Neuronal stem cell (in vitro differentiated cells): ENCODE data around the gene TAS1R3.
A peak's percentile ranks its signal among the peaks of the same experiment; 100 is the strongest.
"Not testable (repeated sequence)": the region's sequence is repeated elsewhere in the genome, so short reads cannot be mapped to it uniquely, and the experiment has no call there.

Experiments
- DNase-seq: peaks from one replicate; pipeline ENCODE4 v3.0.0-alpha.2; 2013; ENCODE audit warnings: low spot score
- H2AFZ ChIP-seq: one replicate; pipeline ENCODE4 v1.6.1; 2013; ENCODE audit warnings: mild to moderate bottlenecking, low read length, inconsistent platforms
- H2AK5ac ChIP-seq: 2 replicates; pipeline ENCODE4 v1.6.1; 2013; ENCODE audit warnings: low read depth, mild to moderate bottlenecking, inconsistent platforms, low read length, moderate library complexity, mixed read lengths
- H2BK120ac ChIP-seq: 2 replicates; pipeline ENCODE4 v1.6.1; 2013; ENCODE audit warnings: low read depth, mild to moderate bottlenecking, inconsistent platforms, low read length, moderate library complexity, mixed read lengths
- H2BK12ac ChIP-seq: one replicate; pipeline ENCODE4 v1.6.1; 2013; ENCODE audit warnings: low read length, inconsistent platforms
- H2BK15ac ChIP-seq: 2 replicates; pipeline ENCODE4 v1.6.1; 2013; ENCODE audit warnings: mild to moderate bottlenecking, low read length, inconsistent platforms, mixed read lengths
- H2BK5ac ChIP-seq: one replicate; pipeline ENCODE4 v1.6.1; 2013; ENCODE audit warnings: inconsistent platforms, mild to moderate bottlenecking, low read length, moderate library complexity
- H3K14ac ChIP-seq: one replicate; pipeline ENCODE4 v1.6.1; 2013; ENCODE audit warnings: low read length, inconsistent platforms
- H3K18ac ChIP-seq: 2 replicates; pipeline ENCODE4 v1.6.1; 2013; ENCODE audit warnings: low read length, inconsistent platforms
- H3K23ac ChIP-seq: 2 replicates; pipeline ENCODE4 v1.6.1; 2013; ENCODE audit warnings: low read depth, mild to moderate bottlenecking, mixed read lengths, low read length, inconsistent platforms; ENCODE audit not compliant: poor library complexity
- H3K27ac ChIP-seq: replicated peaks from 3 replicates; pipeline ENCODE4 v1.5.1; 2013; ENCODE audit warnings: low read length, inconsistent platforms
- H3K27me3 ChIP-seq, 3 experiments: 2 replicates each; pipeline ENCODE4 v1.6.1; 2013; ENCODE audit warnings: low read length in 3 of 3, mild to moderate bottlenecking in 2 of 3, inconsistent platforms in 1 of 3, low read depth in 1 of 3, mixed read lengths in 1 of 3, moderate library complexity in 1 of 3; ENCODE audit not compliant: control insufficient read depth in 3 of 3, insufficient read depth in 3 of 3
- H3K36me3 ChIP-seq, 2 donors: replicated peaks in 1 of 2; 2 replicates each; pipeline ENCODE4 v1.6.1; 2013; ENCODE audit warnings: low read length in 2 of 2; ENCODE audit not compliant: control insufficient read depth in 2 of 2, insufficient read depth in 2 of 2
- H3K4ac ChIP-seq: 2 replicates; pipeline ENCODE4 v1.6.1; 2013; ENCODE audit warnings: inconsistent platforms, mild to moderate bottlenecking, low read length, moderate library complexity
- H3K4me1 ChIP-seq, 2 donors: 1 replicate in 1 of 2; 2 replicates in 1 of 2; pipeline ENCODE4 v1.6.1; 2013; ENCODE audit warnings: low read length in 2 of 2, low read depth in 1 of 2; ENCODE audit not compliant: control insufficient read depth in 2 of 2, insufficient read depth in 1 of 2
- H3K4me2 ChIP-seq: one replicate; pipeline ENCODE4 v1.6.1; 2013; ENCODE audit warnings: mild to moderate bottlenecking, low read length, inconsistent platforms; ENCODE audit not compliant: insufficient read depth, poor library complexity, severe bottlenecking
- H3K4me3 ChIP-seq, 2 donors: 2 replicates each; pipeline ENCODE4 v1.5.1; 2013; ENCODE audit warnings: low read length in 2 of 2, mild to moderate bottlenecking in 2 of 2, inconsistent platforms in 1 of 2, moderate library complexity in 1 of 2
- H3K79me1 ChIP-seq: one replicate; pipeline ENCODE4 v1.6.1; 2013; ENCODE audit warnings: low read depth, mild to moderate bottlenecking, inconsistent platforms, low read length, moderate library complexity
- H3K9ac ChIP-seq: one replicate; pipeline ENCODE4 v1.6.1; 2013; ENCODE audit warnings: mild to moderate bottlenecking, low read depth, low read length, inconsistent platforms; ENCODE audit not compliant: poor library complexity
- H3K9me3 ChIP-seq, 2 donors: replicated peaks in 1 of 2; 2 replicates each; pipeline versions ENCODE3 to v1.6.1; 2013; ENCODE audit warnings: low read length in 2 of 2, mild to moderate bottlenecking in 2 of 2, inconsistent platforms in 1 of 2, low read depth in 1 of 2, mixed read lengths in 1 of 2, moderate library complexity in 1 of 2; ENCODE audit not compliant: control insufficient read depth in 2 of 2, insufficient read depth in 1 of 2
- H4K8ac ChIP-seq: one replicate; pipeline ENCODE4 v1.6.1; 2013; ENCODE audit warnings: low read depth, mild to moderate bottlenecking, inconsistent platforms, low read length, moderate library complexity
- H4K91ac ChIP-seq: one replicate; pipeline ENCODE4 v1.6.1; 2013; ENCODE audit warnings: low read length, low read depth, mild to moderate bottlenecking, inconsistent platforms; ENCODE audit not compliant: poor library complexity
- WGBS, 2 donors: extraction: QIAGEN DNeasy Blood & Tissue Kit; methylation state at CpG; one replicate each; pipeline ENCODE4 v1.1.7; 2013; ENCODE audit warnings: missing lambda C conversion rate in 2 of 2, mixed read lengths in 1 of 2; ENCODE audit not compliant: insufficient read length in 2 of 2, insufficient replicate concordance in 1 of 2; ENCODE audit errors: extremely low coverage in 2 of 2; 5-methylcytosine and 5-hydroxymethylcytosine counted together

TAS1R3 gene

GRCh38 chr1:1365875-1366698 is 35.0 kb downstream of the TAS1R3 start:
- Histone ChIP-seq H3K79me1 (no peaks in the 10 kb centered on the region), H3K23ac (no peak overlapping the region), H3K36me3 (no peaks in the 10 kb centered on the region), H3K27ac (no peak overlapping the region), H2BK120ac (no peak overlapping the region), H3K4me3 (no peak overlapping the region), H2BK5ac (no peak overlapping the region), H4K8ac (no peak overlapping the region), H3K27me3 (peaks cover 0 to 2% (median 0%) of the 10 kb centered on the region in 3 experiments), H3K4me1 (peaks cover 6 to 10% of the 10 kb centered on the region in 2 donors), H3K18ac (no peak overlapping the region), H3K14ac (no peak overlapping the region), H2BK15ac (no peak overlapping the region), H3K4me2 (no peak overlapping the region), H2BK12ac (no peak overlapping the region), H2AFZ (no peak overlapping the region), H3K9me3 (peaks cover 5 to 14% of the 10 kb centered on the region in 2 donors), H3K4ac (no peak overlapping the region), H2AK5ac (no peak overlapping the region), H3K9ac (no peak overlapping the region), H4K91ac (no peak overlapping the region)
- no peak for DNase-seq
- 100% methylated on average over 5 to 10 of the region's 10 CpGs for WGBS, 2 donors

- no peak overlapping the region for H3K27ac ChIP-seq
- peaks cover 4 to 6% of the 10 kb centered on the region in 2 donors for H3K4me1 ChIP-seq
- H2BK120ac ChIP-seq, result no peak overlapping the region
- H4K91ac ChIP-seq, result no peak overlapping the region
- H2AK5ac ChIP-seq, result no peak overlapping the region
- no peak overlapping the region for H3K4ac ChIP-seq
- peaks cover 0 to 2% (median 0%) of the 10 kb centered on the region in 3 experiments for H3K27me3 ChIP-seq
- peaks cover 0 to 3% of the 10 kb centered on the region in 2 donors for H3K36me3 ChIP-seq
- H2AFZ ChIP-seq, result no peak overlapping the region
- H3K4me2 ChIP-seq, result no peak overlapping the region
- DNase-seq, result no peak
- H3K9me3 ChIP-seq, result peaks cover 5 to 14% of the 10 kb centered on the region in 2 donors
- H3K9ac ChIP-seq, result no peak overlapping the region
- H2BK5ac ChIP-seq, result no peak overlapping the region
- peak overlapping the region in 1 of 2 donors; percentile 16 for H3K4me3 ChIP-seq
- peaks cover 5% of the 10 kb centered on the region for H3K79me1 ChIP-seq
- H3K18ac ChIP-seq, result no peak overlapping the region
- H2BK15ac ChIP-seq, result no peak overlapping the region
- H3K14ac ChIP-seq, result no peak overlapping the region
- no peak overlapping the region for H4K8ac ChIP-seq
- 100% methylated on average over 2 to 3 of the region's 3 CpGs for WGBS, 2 donors
- no peak overlapping the region for H2BK12ac ChIP-seq
- H3K23ac ChIP-seq, result no peak overlapping the region
Observed at GRCh38 chr1:1366699-1367066, 35.6 kb downstream of the TAS1R3 start.

GRCh38 chr1:1367315-1367714 is 36.2 kb downstream of the TAS1R3 start:
- Histone ChIP-seq H3K14ac (no peak overlapping the region), H3K4me3 (peak overlapping the region in 1 of 2 donors; percentile 33), H2BK120ac (no peak overlapping the region), H3K9me3 (peaks cover 5 to 14% of the 10 kb centered on the region in 2 donors), H3K27ac (no peak overlapping the region), H3K18ac (no peak overlapping the region), H2AK5ac (no peak overlapping the region), H3K4me1 (peaks cover 3 to 5% of the 10 kb centered on the region in 2 donors), H3K79me1 (peaks cover 7% of the 10 kb centered on the region), H3K23ac (no peak overlapping the region), H4K8ac (no peak overlapping the region), H3K4ac (no peak overlapping the region), H3K9ac (no peak overlapping the region), H2BK5ac (no peak overlapping the region), H2BK15ac (no peak overlapping the region), H3K4me2 (no peak overlapping the region), H3K36me3 (peaks cover 2 to 5% of the 10 kb centered on the region in 2 donors), H2BK12ac (no peak overlapping the region), H2AFZ (no peak overlapping the region), H3K27me3 (peaks cover 0 to 2% (median 0%) of the 10 kb centered on the region in 3 experiments), H4K91ac (no peak overlapping the region)
- DNase-seq, result no peak
- 100% methylated on average over 4 to 5 of the region's 5 CpGs for WGBS, 2 donors

GRCh38 chr1:1370094-1370493 is 39.0 kb downstream of the TAS1R3 start:
- not testable (repeated sequence) for H2BK12ac ChIP-seq, H2BK5ac ChIP-seq, H3K4ac ChIP-seq, H3K14ac ChIP-seq, H3K4me3 ChIP-seq, H2AK5ac ChIP-seq, H2BK15ac ChIP-seq, H4K91ac ChIP-seq, H3K23ac ChIP-seq, H2BK120ac ChIP-seq, DNase-seq, H3K9ac ChIP-seq, H2AFZ ChIP-seq, H3K27ac ChIP-seq, H3K18ac ChIP-seq, H3K27me3 ChIP-seq, H4K8ac ChIP-seq, H3K4me2 ChIP-seq
- Histone ChIP-seq H3K79me1 (peaks cover 26% of the 10 kb centered on the region), H3K4me1 (peaks cover 11 to 13% of the 10 kb centered on the region in 2 donors), H3K9me3 (peaks cover 5 to 14% of the 10 kb centered on the region in 2 donors), H3K36me3 (peaks cover 14 to 15% of the 10 kb centered on the region in 2 donors)
- WGBS, 2 donors, result no CpG with 5 or more reads among the region's 14 CpGs
